Spleen (tissue), 11 donors: Measurements from ENCODE around the gene OTOP2. TPM values are rescaled to one million over a fixed set of nuclear protein-coding genes. Genes with fewer than 3 reads are reported as not detected.

Experiments used
- DNase-seq: peaks from one replicate; pipeline ENCODE4 v3.0.0-alpha.2; 2020
- H3K27ac ChIP-seq, 8 donors: fragments of 200-600 bp; sonication (generic) in 7 of 8; 1 replicate in 4 of 8; 2 replicates in 4 of 8; pipeline versions ENCODE4 v1.5.0 to v1.8.0; 2016 to 2021; ENCODE audit warnings: inconsistent platforms in 4 of 8, mild to moderate bottlenecking in 4 of 8, moderate library complexity in 1 of 8
- H3K27me3 ChIP-seq, 7 donors: fragments of 200-600 bp; sonication (generic) in 6 of 7; replicated peaks in 1 of 7; 1 replicate in 4 of 7; 2 replicates in 3 of 7; pipeline versions ENCODE4 v1.5.0 to v1.8.0; 2016 to 2021; ENCODE audit warnings: inconsistent platforms in 3 of 7, mild to moderate bottlenecking in 1 of 7
- H3K36me3 ChIP-seq, 6 donors: fragments of 200-600 bp; sonication (generic) in 5 of 6; 1 replicate in 4 of 6; 2 replicates in 2 of 6; pipeline versions ENCODE4 v1.5.0 to v1.8.0; 2016 to 2021; ENCODE audit warnings: inconsistent platforms in 2 of 6
- H3K4me1 ChIP-seq, 6 donors: fragments of 200-600 bp; sonication (generic) in 5 of 6; 1 replicate in 3 of 6; 2 replicates in 3 of 6; pipeline versions ENCODE4 v1.5.0 to v1.8.0; 2016 to 2021; ENCODE audit warnings: inconsistent platforms in 3 of 6
- H3K4me3 ChIP-seq, 8 donors: fragments of 200-600 bp; sonication (generic) in 7 of 8; 1 replicate in 4 of 8; 2 replicates in 4 of 8; pipeline versions ENCODE4 v1.5.0 to v1.8.0; 2016 to 2021; ENCODE audit warnings: inconsistent platforms in 4 of 8, mild to moderate bottlenecking in 4 of 8, moderate library complexity in 2 of 8
- H3K9me3 ChIP-seq, 8 donors: fragments of 200-600 bp; sonication (generic) in 7 of 8; 1 replicate in 4 of 8; 2 replicates in 4 of 8; pipeline versions ENCODE4 v1.5.0 to v1.8.0; 2016 to 2021; ENCODE audit warnings: inconsistent platforms in 4 of 8
- POLR2A ChIP-seq, 3 donors: fragments of 450-650 bp; IDR thresholded peaks; one replicate each; pipeline ENCODE4 v1.5.1; 2017; ENCODE audit warnings: antibody characterized with exemption in 3 of 3, mild to moderate bottlenecking in 1 of 3
- POLR2AphosphoS5 ChIP-seq, 3 donors: sonication (generic); formaldehyde crosslinking; IDR thresholded peaks; one replicate each; pipeline ENCODE4 v1.5.1; 2017; ENCODE audit warnings: antibody characterized with exemption in 3 of 3
- WGBS, 5 donors: extraction: QIAGEN DNeasy Blood & Tissue Kit in 3 of 5; methylation state at CpG; one replicate each; pipeline versions ENCODE4 v1.1.5 to v1.1.7; 2013 to 2018; 5-methylcytosine and 5-hydroxymethylcytosine counted together
- intact Hi-C: fragments of 100-400 bp; cut with DNase I; formaldehyde crosslinking; loops from one replicate; pipeline ENCODE4 v1.15.0; 2023; ENCODE audit warnings: low total_unique reads
- polyA plus RNA-seq, 3 donors: library from polyadenylated mRNA; stranded (reverse); fragments of 200-250 nt; gene quantifications; one replicate each; pipeline ENCODE4 v1.2.1, GENCODE V29; 2013
- total RNA-seq, 7 donors: library from RNA; depleted of rRNA in 3 of 7; stranded (reverse); fragments of >200 nt in 3 of 7; fragmentation: NEBNext Ultra II Directional in 4 of 7; extraction: Animal tissue kit (Norgen Biotek cat#: 25700) in 4 of 7; gene quantifications; one replicate each; pipeline versions ENCODE4 v1.1.0 to v1.2.1, GENCODE V29; 2016 to 2021
- TF ChIP-seq, protein P1 (sequence below), 11 experiments: fragments of 200-600 bp in 7 of 11; fragments of 450-650 bp in 4 of 11; sonication (generic) in 4 of 11; IDR thresholded peaks in 8 of 11; conservative IDR thresholded peaks in 3 of 11; 1 replicate in 7 of 11; 2 replicates in 4 of 11; pipeline versions ENCODE4 v1.4.0 to v1.8.0; 2016 to 2021; ENCODE audit warnings: antibody characterized with exemption in 11 of 11, inconsistent platforms in 4 of 11, mild to moderate bottlenecking in 1 of 11
- donor health status: healthy with polysubstance abuse.
- donor health status: DM: no; HTN: no; CAD: no; lungs with moderate emphysema.
- donor health status: DM: no; HTN: no; CAD: no.
- donor health status: Bipolar disorder and iron deficiency.
- donor health status: healthy.
- donor health status: DM: no; HTN: no; CAD: no.
- donor health status: DM: yes; HTN: yes; CAD: no.

OTOP2 gene
- total and polyA plus RNA-seq, 10 donors = not detected

GRCh38 chr17:74937064-74938051 lies 13.3 kb downstream of the OTOP2 start:
- Histone ChIP-seq H3K4me1 (peaks cover 6 to 13% (median 10%) of the 10 kb centered on the region in 6 donors), H3K27ac (no peak overlapping the region), H3K9me3 (no peaks in the 10 kb centered on the region), H3K36me3 (no peaks in the 10 kb centered on the region), H3K4me3 (no peak overlapping the region), H3K27me3 (peaks cover 3 to 89% (median 40%) of the 10 kb centered on the region in 7 donors)
- 54 to 60% (median 59%) methylated on average over 11 of the region's 11 CpGs for WGBS, 5 donors
- TF ChIP-seq, protein P1, sequence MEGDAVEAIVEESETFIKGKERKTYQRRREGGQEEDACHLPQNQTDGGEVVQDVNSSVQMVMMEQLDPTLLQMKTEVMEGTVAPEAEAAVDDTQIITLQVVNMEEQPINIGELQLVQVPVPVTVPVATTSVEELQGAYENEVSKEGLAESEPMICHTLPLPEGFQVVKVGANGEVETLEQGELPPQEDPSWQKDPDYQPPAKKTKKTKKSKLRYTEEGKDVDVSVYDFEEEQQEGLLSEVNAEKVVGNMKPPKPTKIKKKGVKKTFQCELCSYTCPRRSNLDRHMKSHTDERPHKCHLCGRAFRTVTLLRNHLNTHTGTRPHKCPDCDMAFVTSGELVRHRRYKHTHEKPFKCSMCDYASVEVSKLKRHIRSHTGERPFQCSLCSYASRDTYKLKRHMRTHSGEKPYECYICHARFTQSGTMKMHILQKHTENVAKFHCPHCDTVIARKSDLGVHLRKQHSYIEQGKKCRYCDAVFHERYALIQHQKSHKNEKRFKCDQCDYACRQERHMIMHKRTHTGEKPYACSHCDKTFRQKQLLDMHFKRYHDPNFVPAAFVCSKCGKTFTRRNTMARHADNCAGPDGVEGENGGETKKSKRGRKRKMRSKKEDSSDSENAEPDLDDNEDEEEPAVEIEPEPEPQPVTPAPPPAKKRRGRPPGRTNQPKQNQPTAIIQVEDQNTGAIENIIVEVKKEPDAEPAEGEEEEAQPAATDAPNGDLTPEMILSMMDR (IDR thresholded peaks at IDR 0.05 in 8 of 11, conservative IDR thresholded peaks at IDR 0.05 in 3 of 11) = no peak
- DNase-seq = no peak
- intact Hi-C loops = loop anchor here (10.0 kb wide), 1 partner anchor 143 kb away; no protein-coding TSS in a partner anchor

DNA sequence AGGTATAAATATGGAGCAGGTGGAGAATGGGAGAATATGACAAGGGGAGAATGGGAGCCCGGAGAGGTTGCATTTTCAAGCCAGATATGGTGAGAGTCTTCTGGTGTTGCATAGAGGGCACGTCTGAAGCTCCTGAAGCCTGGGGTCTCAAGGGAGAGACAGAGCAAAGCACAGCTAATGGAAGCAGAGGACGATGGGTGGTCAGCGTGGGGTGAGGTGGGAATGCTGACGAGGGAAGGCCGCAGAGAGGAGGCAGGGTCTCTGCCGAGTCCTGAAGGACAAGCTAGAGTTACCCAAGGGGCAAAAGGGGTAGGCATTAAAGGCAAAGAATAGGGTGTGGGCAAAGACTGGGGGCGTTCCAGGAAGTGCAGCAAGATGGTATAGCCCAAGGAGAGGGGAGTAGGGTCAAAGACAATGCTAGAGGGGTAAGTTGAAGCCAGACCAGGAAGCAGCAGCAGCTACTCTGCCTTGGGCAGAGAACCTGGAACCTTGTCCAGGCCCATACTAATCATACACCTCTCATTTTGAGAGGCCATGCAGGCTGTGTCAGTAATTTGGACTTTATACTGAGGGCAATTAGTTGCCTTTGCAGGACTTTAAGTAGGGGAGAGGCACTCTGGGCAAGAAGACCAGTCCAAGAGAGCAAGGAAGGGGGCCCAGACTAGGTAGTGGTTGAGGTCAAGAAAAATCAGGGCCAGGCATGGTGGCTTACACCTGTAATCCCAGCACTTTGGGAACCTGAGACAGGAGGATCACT lies 14.3 kb downstream of the OTOP2 start:
- intact Hi-C loops = loop anchor here (10.0 kb wide), 1 partner anchor 144 kb away; no protein-coding TSS in a partner anchor
- Histone ChIP-seq H3K4me1 (peaks cover 6 to 13% (median 10%) of the 10 kb centered on the region in 6 donors), H3K27me3 (peaks cover 3 to 89% (median 40%) of the 10 kb centered on the region in 7 donors), H3K36me3 (no peaks in the 10 kb centered on the region), H3K9me3 (no peaks in the 10 kb centered on the region), H3K4me3 (no peak overlapping the region), H3K27ac (no peak overlapping the region)
- DNase-seq = no peak
- WGBS, 5 donors = 63 to 80% (median 71%) methylated on average over 8 of the region's 8 CpGs
- TF ChIP-seq, protein P1 (IDR thresholded peaks at IDR 0.05 in 8 of 11, conservative IDR thresholded peaks at IDR 0.05 in 3 of 11) = no peak
- TF ChIP-seq POLR2AphosphoS5 (IDR thresholded peaks at IDR 0.05) (no peak), POLR2A (IDR thresholded peaks at IDR 0.05) (no peak)

DNA sequence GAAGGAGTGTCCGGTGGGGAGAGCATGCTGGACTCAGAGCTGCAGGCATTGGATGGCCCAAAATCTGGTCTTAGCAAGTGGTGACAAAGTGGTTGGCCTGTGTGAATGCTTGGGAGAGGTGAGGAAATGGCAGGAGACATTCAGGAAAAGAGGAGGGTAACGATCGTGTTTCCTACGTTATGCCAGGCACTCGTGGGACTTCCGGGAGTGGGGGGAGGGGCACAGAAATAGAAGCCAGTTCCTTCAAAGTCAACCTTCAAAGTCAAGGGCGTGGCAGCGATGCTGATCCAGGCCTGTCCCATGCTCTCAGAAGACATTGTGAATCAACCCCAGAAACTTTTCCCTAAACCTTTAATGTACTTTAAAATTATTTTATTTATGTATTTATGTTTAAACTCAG lies 15.5 kb downstream of the OTOP2 start:
- 46 to 58% (median 49%) methylated on average over 8 of the region's 8 CpGs for WGBS, 5 donors
- H3K4me3 ChIP-seq = no peak overlapping the region
- peaks cover 3 to 93% (median 40%) of the 10 kb centered on the region in 7 donors for H3K27me3 ChIP-seq
- TF ChIP-seq, protein P1 (IDR thresholded peaks at IDR 0.05 in 8 of 11, conservative IDR thresholded peaks at IDR 0.05 in 3 of 11) = no peak
- no peak for TF ChIP-seq POLR2A (IDR thresholded peaks at IDR 0.05)
- TF ChIP-seq POLR2AphosphoS5 (IDR thresholded peaks at IDR 0.05) = no peak
- H3K4me1 ChIP-seq = peaks cover 6 to 13% (median 10%) of the 10 kb centered on the region in 6 donors
- H3K27ac ChIP-seq = no peak overlapping the region
- H3K36me3 ChIP-seq = no peaks in the 10 kb centered on the region
- DNase-seq = no peak
- no peaks in the 10 kb centered on the region for H3K9me3 ChIP-seq
- intact Hi-C loops = loop anchor here (10.0 kb wide), 1 partner anchor 145 kb away; no protein-coding TSS in a partner anchor
